Activated naive CD4-positive, alpha-beta T cell treated with anti-CD3 and anti-CD28 coated beads, Interleukin-2, amount 50 U/mL, for 16 hours (primary cell): ENCODE data around the gene GJB4.

Source experiments
- DNase-seq: peaks from one replicate; pipeline ENCODE4 v3.0.0-alpha.2; 2020

Gene GJB4

GRCh38 chr1:34779005-34779404 lies 19.5 kb downstream of the GJB4 start:
- DNase-seq, result no peak

- no peak for DNase-seq
Observed at GRCh38 chr1:34779526-34779925, 20.0 kb downstream of the GJB4 start.

GRCh38 chr1:34779962-34780361 lies 20.4 kb downstream of the GJB4 start:
- no peak for DNase-seq

DNA sequence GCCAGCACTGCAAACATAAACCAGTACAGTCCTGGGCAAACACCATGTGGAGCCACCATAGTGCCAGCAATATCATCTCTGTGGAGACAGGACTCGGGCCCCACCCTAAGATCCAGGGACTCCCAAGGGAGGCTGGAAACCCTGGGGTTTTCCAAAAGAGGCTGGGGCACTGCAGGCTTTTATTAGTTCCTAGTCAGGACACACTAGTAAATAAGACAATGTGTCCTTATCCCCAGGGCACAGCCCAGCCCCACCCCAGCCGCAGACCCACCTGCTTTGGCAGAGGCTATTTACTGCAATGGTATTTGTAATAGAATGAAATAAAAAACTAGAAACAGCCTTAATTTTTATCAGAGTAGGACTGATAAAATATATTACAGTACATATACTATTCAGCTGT lies 21.0 kb downstream of the GJB4 start:
- no peak for DNase-seq

DNA sequence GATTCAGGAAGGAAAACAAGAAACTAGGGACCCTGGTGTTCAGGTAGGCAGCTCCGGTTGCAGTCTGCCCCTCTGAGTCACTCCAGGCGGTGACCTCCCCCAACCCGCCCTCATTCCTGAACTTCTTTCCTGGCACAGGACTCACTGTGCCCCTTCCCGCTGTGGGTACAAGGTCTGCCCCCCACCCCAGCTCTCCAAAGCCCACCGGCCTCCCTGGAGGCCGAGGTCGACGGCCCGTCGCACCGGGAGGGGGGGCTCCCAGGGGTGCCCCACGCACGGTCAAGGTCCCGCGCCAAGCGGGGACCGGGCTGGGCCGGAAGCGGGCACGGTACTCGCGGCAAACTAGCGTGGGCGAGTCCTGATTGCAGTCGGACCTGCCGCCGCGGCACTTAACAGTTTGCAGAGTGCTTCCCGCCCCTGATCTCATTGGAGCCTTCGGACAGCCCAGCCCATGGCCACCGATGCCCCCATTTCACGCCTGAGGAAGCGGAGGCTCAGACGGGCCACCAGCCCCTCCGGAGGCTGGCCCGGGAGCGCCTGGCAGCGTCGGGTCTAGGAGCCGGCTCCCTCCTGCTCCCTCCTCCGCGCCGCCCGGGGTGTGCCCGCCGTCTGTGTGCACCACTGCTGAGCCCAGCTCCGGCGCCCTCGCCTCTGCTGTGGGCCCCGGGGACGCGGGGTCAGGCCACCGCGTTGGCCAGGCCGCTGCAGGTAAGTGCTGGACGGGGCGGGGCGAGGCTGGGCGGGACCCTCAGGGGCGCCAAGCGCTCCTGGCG lies 21.7 kb downstream of the GJB4 start, which contains the start of gene GJB3:
GJB3 (plus strand) TSS at position 144 of the 773 bp plus-strand sequence. CDS start 3,549 bp downstream, outside the sequence.
- DNase-seq, result no peak

GRCh38 chr1:34781844-34782391 lies 22.4 kb downstream of the GJB4 start:
- no peak for DNase-seq

GRCh38 chr1:34784751-34785221 lies 25.2 kb downstream of the GJB4 start:
- no peak for DNase-seq

DNA sequence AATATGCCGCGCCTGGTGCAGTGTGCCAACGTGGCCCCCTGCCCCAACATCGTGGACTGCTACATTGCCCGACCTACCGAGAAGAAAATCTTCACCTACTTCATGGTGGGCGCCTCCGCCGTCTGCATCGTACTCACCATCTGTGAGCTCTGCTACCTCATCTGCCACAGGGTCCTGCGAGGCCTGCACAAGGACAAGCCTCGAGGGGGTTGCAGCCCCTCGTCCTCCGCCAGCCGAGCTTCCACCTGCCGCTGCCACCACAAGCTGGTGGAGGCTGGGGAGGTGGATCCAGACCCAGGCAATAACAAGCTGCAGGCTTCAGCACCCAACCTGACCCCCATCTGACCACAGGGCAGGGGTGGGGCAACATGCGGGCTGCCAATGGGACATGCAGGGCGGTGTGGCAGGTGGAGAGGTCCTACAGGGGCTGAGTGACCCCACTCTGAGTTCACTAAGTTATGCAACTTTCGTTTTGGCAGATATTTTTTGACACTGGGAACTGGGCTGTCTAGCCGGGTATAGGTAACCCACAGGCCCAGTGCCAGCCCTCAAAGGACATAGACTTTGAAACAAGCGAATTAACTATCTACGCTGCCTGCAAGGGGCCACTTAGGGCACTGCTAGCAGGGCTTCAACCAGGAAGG lies 25.8 kb downstream of the GJB4 start:
- no peak for DNase-seq

GRCh38 chr1:34785875-34786470 lies 26.4 kb downstream of the GJB4 start:
- no peak for DNase-seq

GRCh38 chr1:34786521-34787325 lies 27.2 kb downstream of the GJB4 start:
- DNase-seq, result peak; percentile 64

DNA sequence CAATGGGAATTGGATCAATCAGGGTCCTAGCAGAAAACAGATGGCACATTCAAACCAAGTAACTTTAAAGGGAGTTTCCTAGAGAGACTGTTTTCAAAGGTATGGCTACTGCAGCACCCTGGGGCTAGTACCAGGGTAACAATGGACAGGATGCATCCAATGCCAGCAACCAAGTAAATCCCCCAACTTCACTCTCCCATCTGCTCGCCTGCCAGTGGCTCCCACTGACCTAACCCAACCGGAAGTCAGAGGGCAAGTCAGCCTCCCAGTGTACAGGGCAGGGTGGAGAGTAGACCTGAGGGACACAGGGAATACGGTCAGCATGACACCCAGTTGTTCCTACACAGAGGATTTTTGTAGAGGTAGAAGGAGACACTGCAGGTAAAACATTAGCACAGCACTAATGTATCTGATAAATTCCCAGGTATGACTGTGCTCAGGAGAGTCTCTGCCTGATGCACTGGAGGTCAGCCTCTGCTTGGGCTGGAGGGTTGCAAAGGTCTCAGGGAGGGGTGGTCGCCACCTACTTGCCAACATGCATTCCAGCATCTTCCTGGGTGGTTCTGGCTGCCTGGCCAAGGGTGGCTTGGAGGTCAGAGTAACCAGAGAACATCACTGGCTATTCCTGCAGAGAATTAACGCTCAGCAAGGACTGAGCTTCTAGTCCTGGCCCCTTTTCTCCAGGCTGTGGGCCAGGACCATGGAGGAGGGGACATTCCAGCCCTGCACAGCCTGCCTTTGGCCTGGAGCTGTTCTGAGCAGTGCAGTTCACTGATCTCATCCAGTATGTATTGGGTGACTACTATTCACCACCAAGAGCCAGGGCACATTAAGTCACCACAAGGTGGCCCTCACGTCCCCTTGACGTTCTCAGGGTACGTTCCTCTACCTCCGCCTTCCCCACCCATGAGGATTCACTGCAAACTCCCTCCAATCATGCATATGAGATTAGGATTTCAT lies 28.2 kb downstream of the GJB4 start:
- DNase-seq, result no peak

- DNase-seq, result no peak
Observed at GRCh38 chr1:34790985-34791384, 31.4 kb downstream of the GJB4 start.

GRCh38 chr1:34792424-34792823 lies 32.9 kb downstream of the GJB4 start:
- DNase-seq, result no peak

- no peak for DNase-seq
Observed at GRCh38 chr1:34792868-34793727, 33.6 kb downstream of the GJB4 start, which contains the start of gene GJA4. Gene GJA4 (plus strand): TSS chr1:34792999. CDS start chr1:34794214, 1,215 bp downstream.

DNA sequence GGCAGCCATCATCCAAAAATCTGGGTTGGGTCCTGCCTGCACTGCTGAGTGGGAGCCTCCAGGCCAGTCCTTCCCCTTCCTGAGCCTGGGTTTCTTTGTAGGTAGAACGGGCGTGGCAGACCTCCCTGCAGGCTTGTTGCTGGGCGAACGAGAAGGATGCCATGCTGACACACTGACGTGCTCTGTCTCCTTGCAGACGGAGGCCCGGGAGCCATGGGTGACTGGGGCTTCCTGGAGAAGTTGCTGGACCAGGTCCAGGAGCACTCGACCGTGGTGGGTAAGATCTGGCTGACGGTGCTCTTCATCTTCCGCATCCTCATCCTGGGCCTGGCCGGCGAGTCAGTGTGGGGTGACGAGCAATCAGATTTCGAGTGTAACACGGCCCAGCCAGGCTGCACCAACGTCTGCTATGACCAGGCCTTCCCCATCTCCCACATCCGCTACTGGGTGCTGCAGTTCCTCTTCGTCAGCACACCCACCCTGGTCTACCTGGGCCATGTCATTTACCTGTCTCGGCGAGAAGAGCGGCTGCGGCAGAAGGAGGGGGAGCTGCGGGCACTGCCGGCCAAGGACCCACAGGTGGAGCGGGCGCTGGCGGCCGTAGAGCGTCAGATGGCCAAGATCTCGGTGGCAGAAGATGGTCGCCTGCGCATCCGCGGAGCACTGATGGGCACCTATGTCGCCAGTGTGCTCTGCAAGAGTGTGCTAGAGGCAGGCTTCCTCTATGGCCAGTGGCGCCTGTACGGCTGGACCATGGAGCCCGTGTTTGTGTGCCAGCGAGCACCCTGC lies 34.7 kb downstream of the GJB4 start:
- DNase-seq, result no peak

GRCh38 chr1:34794790-34795180 lies 35.2 kb downstream of the GJB4 start:
- DNase-seq, result no peak

DNA sequence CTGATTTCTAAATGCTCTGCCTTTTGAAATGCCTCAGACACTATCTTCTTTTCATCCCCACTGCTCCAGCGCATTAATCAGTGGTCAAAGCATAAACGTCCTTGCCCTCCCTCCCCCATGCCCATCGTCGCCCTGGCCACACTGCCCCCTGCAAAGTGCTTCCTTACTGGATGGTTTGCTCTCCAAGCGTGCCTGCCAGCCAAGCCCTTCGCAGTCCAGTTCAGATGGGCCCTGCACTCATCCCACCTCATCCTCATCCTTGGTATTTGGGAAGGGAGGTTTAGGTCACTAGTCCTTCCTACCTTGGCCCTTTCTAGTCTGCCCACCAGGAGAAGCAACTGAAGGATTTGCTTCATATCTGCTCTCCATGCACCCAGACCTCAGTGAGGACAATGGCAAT lies 36.4 kb downstream of the GJB4 start:
- no peak for DNase-seq

DNA sequence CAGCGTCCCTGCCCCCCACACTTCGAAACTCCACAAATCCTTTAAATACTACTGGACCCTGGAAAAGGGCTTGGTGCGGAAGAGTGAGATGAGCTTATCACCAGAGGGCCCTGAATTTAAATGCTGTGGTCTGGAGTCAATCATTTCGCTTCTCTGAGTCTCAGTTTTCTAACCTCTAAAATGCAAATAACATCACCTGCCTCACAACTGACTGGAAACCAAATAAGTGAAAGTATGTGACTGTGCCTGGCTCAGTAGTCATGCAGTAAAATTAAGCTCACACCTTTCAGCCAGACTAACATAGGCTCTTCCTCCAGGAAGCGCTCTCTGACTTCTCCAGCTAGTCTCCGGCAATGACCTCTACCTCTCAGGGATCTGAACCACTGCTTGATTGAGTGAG lies 37.5 kb downstream of the GJB4 start:
- no peak for DNase-seq

DNA sequence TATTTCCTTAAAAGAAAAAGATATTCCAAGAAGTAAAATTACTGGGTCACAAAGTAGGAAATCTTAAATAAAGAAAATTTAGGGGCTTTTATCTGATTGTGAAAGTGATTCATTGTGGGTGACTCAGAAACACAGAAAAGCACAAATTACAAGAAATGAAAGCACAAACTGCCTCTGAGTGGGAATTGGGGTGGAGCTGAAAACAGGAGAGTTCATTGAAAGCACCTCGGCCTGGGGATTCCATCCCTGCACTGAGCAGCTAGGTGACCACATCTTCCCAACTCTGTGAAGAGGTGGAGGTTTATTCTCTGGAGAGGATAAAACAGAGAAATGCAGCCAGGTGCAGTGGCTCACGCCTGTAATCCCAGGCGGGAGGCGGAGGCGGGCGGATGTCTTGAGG lies 40.7 kb downstream of the GJB4 start:
- DNase-seq, result no peak

DNA sequence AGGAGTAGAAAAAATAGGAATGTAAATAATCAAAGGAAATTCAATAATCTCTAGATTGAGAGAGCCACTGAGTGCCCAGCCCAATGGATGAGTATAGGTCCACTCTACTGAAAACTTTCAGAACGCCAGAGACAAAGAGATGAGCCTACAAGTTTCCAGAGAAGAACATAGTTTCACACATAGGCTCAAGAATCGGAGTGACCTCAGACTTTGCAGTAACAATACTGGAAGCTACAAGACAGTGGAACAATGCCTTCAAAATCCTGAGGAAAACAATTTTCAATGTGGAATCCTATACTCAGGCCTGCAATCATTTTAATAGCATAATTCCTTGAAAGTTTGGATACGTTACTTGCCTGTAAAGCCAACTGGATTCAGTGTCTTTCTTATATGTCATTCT lies 44.2 kb downstream of the GJB4 start:
- DNase-seq, result no peak
